Ectodermal cell (in vitro differentiated cells): ENCODE data around the gene MRPL55.

Experiments used
- H3K27ac ChIP-seq: 2 replicates; pipeline ENCODE4 v1.7.0; 2013; ENCODE audit warnings: mild to moderate bottlenecking, low read depth, low read length; ENCODE audit not compliant: insufficient read depth, poor library complexity, severe bottlenecking
- H3K27me3 ChIP-seq: 2 replicates; pipeline ENCODE4 v1.7.0; 2013; ENCODE audit warnings: mild to moderate bottlenecking, low read length; ENCODE audit not compliant: insufficient read depth, control insufficient read depth, poor library complexity, severe bottlenecking
- H3K36me3 ChIP-seq: one replicate; pipeline ENCODE4 v1.7.0; 2013; ENCODE audit warnings: low read length; ENCODE audit not compliant: control insufficient read depth, insufficient read depth
- H3K4me1 ChIP-seq: one replicate; pipeline ENCODE4 v1.7.0; 2013; ENCODE audit warnings: low read length; ENCODE audit not compliant: control insufficient read depth, insufficient read depth
- H3K4me3 ChIP-seq: 2 replicates; pipeline ENCODE4 v1.7.0; 2013; ENCODE audit warnings: low read depth, low read length, control low read depth; ENCODE audit not compliant: insufficient read depth
- H3K9me3 ChIP-seq: 2 replicates; pipeline ENCODE4 v1.7.0; 2013; ENCODE audit warnings: mild to moderate bottlenecking, low read length, moderate library complexity; ENCODE audit not compliant: control insufficient read depth
- WGBS, 2 experiments: methylation state at CpG; one replicate each; pipeline ENCODE4 v1.1.7; 2013; ENCODE audit warnings: missing lambda C conversion rate in 2 of 2; 5-methylcytosine and 5-hydroxymethylcytosine counted together

MRPL55 gene

GRCh38 chr1:228061411-228062084 is 47.6 kb downstream of the MRPL55 start:
- Histone ChIP-seq H3K4me1 (no peaks in the 10 kb centered on the region), H3K9me3 (no peaks in the 10 kb centered on the region), H3K36me3 (no peaks in the 10 kb centered on the region), H3K27ac (no peak overlapping the region), H3K27me3 (peaks cover 63% of the 10 kb centered on the region), H3K4me3 (no peak overlapping the region)
- 91% methylated on average over 10 of the region's 10 CpGs for WGBS, 2 experiments

- WGBS, 2 experiments, result 49 to 51% methylated on average over 34 of the region's 34 CpGs
- Histone ChIP-seq H3K27me3 (peaks cover 65% of the 10 kb centered on the region), H3K4me1 (no peaks in the 10 kb centered on the region), H3K36me3 (no peaks in the 10 kb centered on the region), H3K9me3 (no peaks in the 10 kb centered on the region), H3K4me3 (peak overlapping the region; percentile 5), H3K27ac (no peak overlapping the region)
Observed at GRCh38 chr1:228060458-228061190, 48.5 kb downstream of the MRPL55 start.

- Histone ChIP-seq H3K9me3 (no peaks in the 10 kb centered on the region), H3K27ac (no peak overlapping the region), H3K36me3 (no peaks in the 10 kb centered on the region), H3K4me3 (peak overlapping the region; percentile 5), H3K4me1 (no peaks in the 10 kb centered on the region), H3K27me3 (peaks cover 69% of the 10 kb centered on the region)
- 34 to 39% methylated on average over 33 of the region's 33 CpGs for WGBS, 2 experiments
Observed at GRCh38 chr1:228059634-228060457, 49.3 kb downstream of the MRPL55 start.

- Histone ChIP-seq H3K36me3 (no peaks in the 10 kb centered on the region), H3K27me3 (peaks cover 69% of the 10 kb centered on the region), H3K4me1 (no peaks in the 10 kb centered on the region), H3K27ac (no peak overlapping the region), H3K4me3 (no peak overlapping the region), H3K9me3 (no peaks in the 10 kb centered on the region)
- 46 to 50% methylated on average over 66 of the region's 66 CpGs for WGBS, 2 experiments
Observed at GRCh38 chr1:228058949-228059633, 50.0 kb downstream of the MRPL55 start.

GRCh38 chr1:228058172-228058948 is 50.7 kb downstream of the MRPL55 start:
- no peak overlapping the region for H3K4me3 ChIP-seq
- WGBS, 2 experiments, result 74 to 77% methylated on average over 18 of the region's 18 CpGs

More at GRCh38 chr1:228058172-228058948, 50.7 kb downstream of the MRPL55 start:
- H3K4me1 ChIP-seq, result no peaks in the 10 kb centered on the region
- no peaks in the 10 kb centered on the region for H3K36me3 ChIP-seq
- peaks cover 72% of the 10 kb centered on the region for H3K27me3 ChIP-seq
- H3K27ac ChIP-seq, result no peak overlapping the region
- no peaks in the 10 kb centered on the region for H3K9me3 ChIP-seq
